Panc1 (cell line): ENCODE measurements around the gene HELT. TPM values are rescaled to one million over a fixed set of nuclear protein-coding genes. Genes with fewer than 3 reads are reported as not detected.

ENCODE experiments used
- ATAC-seq: fragments of 200-7000 bp; cut with Tn5 transposase; 2 replicates; pipeline ENCODE4 v1.9.1; 2020; ENCODE audit warnings: mild to moderate bottlenecking, moderate library complexity
- BruUV-seq: library from RNA; stranded (reverse); fragments of 400-500 nt; replicated peaks from 2 replicates; lab custom pipeline; 2021; lab: Mats Ljungman, UMichigan
- CTCF ChIA-PET: fragments of 300-600 bp; sonication (Branson Sonifier 250); formaldehyde crosslinking; loops from one replicate; lab custom pipeline; 2022; ENCODE audit warnings: antibody characterized with exemption; lab: Charles Lee
- POLR2A ChIA-PET: fragments of 300-600 bp; sonication (Branson Sonifier 250); formaldehyde crosslinking; loops from one replicate; lab custom pipeline; 2022; ENCODE audit warnings: antibody characterized with exemption; lab: Charles Lee
- DNase-seq: peaks from one replicate; pipeline ENCODE4 v3.0.0-alpha.2; 2010; ENCODE audit warnings: low read depth, low spot score
- H3K27ac ChIP-seq: 2 replicates; pipeline ENCODE4 v1.5.1; 2011; ENCODE audit warnings: mild to moderate bottlenecking, low read length, inconsistent platforms
- H3K27me3 ChIP-seq: fragments of 200-500 bp; sonication (Bioruptor generic); 2 replicates; pipeline ENCODE4 v1.6.0; 2014; ENCODE audit warnings: low read length, inconsistent platforms; ENCODE audit not compliant: control insufficient read depth, insufficient read depth
- H3K36me3 ChIP-seq: fragments of 200-500 bp; sonication (Bioruptor generic); 2 replicates; pipeline ENCODE4 v1.5.1; 2014; ENCODE audit warnings: inconsistent platforms, mild to moderate bottlenecking, low read length, moderate library complexity; ENCODE audit not compliant: control insufficient read depth, insufficient read depth
- H3K4me1 ChIP-seq: 2 replicates; pipeline ENCODE4 v1.5.1; 2011; ENCODE audit warnings: inconsistent platforms, mild to moderate bottlenecking, low read length, moderate library complexity; ENCODE audit not compliant: control insufficient read depth, insufficient read depth
- H3K4me3 ChIP-seq, 2 experiments: 2 replicates each; pipeline ENCODE4 v1.5.1; 2011 to 2012; ENCODE audit warnings: low read depth in 2 of 2, low read length in 2 of 2, mild to moderate bottlenecking in 2 of 2, inconsistent platforms in 1 of 2, moderate library complexity in 1 of 2
- H3K9me3 ChIP-seq: fragments of 200-500 bp; sonication (Bioruptor generic); 2 replicates; pipeline ENCODE4 v1.5.1; 2014; ENCODE audit warnings: low read depth, mild to moderate bottlenecking, inconsistent platforms, low read length, moderate library complexity; ENCODE audit not compliant: control insufficient read depth, insufficient read depth
- POLR2AphosphoS5 ChIP-seq: IDR thresholded peaks from 2 replicates; pipeline ENCODE4 v1.6.1; 2012; ENCODE audit warnings: mild to moderate bottlenecking, low read depth, low read length, moderate library complexity
- REST ChIP-seq, 2 experiments: IDR thresholded peaks; 2 replicates each; pipeline ENCODE4 v1.6.1; 2011 to 2012; ENCODE audit warnings: low read depth in 2 of 2, control low read depth in 1 of 2, low read length in 1 of 2, mild to moderate bottlenecking in 1 of 2, moderate library complexity in 1 of 2; ENCODE audit not compliant: insufficient read depth in 1 of 2
- SIN3A ChIP-seq: IDR thresholded peaks from 2 replicates; pipeline ENCODE4 v1.6.1; 2012; ENCODE audit warnings: low read depth, mild to moderate bottlenecking, low read length, moderate library complexity, borderline replicate concordance; ENCODE audit not compliant: insufficient read depth
- TCF7L2 ChIP-seq: IDR thresholded peaks from 2 replicates; pipeline ENCODE4 v1.6.1; 2011; ENCODE audit warnings: mild to moderate bottlenecking, low read depth, low read length, inconsistent platforms
- in situ Hi-C: cut with HindIII; loops from 2 replicates; pipeline ENCODE4 v1.10.0; 2016; ENCODE audit warnings: low sequenced_read_pairs, low pct_unique_long_range_greater_than_20kb
- intact Hi-C: fragments of 100-400 bp; cut with micrococcal nuclease; formaldehyde crosslinking; loops from one replicate; pipeline ENCODE4 v1.10.0; 2022; ENCODE audit not compliant: unreplicated experiment
- total RNA-seq: library from RNA; stranded (reverse); gene quantifications from one replicate; pipeline ENCODE4 v1.2.1, GENCODE V29; 2021; ENCODE audit not compliant: unreplicated experiment
- TF ChIP-seq, protein P1 (sequence below): fragments of 450-650 bp; IDR thresholded peaks from 2 replicates; pipeline ENCODE4 v1.5.1; 2017; ENCODE audit warnings: mild to moderate bottlenecking

Gene HELT
- total RNA-seq, 1 experiment from 2014 or later, result not detected

DNA sequence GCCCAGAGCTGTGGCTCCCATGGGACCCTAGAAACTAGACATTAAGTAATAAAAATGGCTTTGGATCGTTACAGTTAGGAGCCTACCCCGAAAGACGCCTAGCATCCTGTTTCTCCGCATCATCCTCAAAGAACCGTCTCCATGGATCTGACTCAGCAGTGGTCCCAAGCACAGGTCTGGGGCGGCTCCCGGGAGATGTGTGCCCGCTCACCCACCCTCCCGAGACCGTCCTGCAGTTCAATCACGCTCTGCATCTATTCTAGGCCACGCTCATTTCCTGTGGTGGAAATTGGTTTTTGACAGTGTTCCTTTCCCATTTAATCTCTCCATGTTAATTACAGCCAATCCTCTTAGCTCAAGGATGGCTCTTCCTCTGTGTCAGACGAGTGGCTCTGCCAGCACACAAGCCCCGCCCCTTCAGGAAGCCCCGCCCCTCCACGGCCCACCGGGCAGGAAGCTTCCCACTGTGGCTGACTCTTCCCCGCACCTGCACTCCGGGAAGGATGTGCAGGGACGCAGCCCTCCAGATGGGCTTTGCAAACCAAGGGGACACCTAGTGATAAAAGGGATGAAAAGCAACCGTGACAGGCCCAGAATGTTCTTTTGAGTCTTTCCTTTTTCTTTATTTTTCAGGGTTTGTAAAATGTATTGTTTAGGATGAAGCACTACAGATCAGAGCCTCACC, 34.5 kb upstream of the HELT start:
- in situ Hi-C loops, result no loop called here
- ChIA-PET POLR2A (no interaction called here), CTCF (no interaction called here)
- DNase-seq (no peak), ATAC-seq (peak; percentile 45; the same call in 1 of the 2 replicates)
- no peak overlapping the region for H3K27ac ChIP-seq
- H3K4me3 ChIP-seq, result no peak overlapping the region
- H3K27me3 ChIP-seq, result peaks cover 2% of the 10 kb centered on the region; the same call in 1 of the 2 replicates
- H3K36me3 ChIP-seq, result no peaks in the 10 kb centered on the region
- intact Hi-C loops, result no loop called here
- H3K9me3 ChIP-seq, result no peaks in the 10 kb centered on the region
- TF ChIP-seq, protein P1, sequence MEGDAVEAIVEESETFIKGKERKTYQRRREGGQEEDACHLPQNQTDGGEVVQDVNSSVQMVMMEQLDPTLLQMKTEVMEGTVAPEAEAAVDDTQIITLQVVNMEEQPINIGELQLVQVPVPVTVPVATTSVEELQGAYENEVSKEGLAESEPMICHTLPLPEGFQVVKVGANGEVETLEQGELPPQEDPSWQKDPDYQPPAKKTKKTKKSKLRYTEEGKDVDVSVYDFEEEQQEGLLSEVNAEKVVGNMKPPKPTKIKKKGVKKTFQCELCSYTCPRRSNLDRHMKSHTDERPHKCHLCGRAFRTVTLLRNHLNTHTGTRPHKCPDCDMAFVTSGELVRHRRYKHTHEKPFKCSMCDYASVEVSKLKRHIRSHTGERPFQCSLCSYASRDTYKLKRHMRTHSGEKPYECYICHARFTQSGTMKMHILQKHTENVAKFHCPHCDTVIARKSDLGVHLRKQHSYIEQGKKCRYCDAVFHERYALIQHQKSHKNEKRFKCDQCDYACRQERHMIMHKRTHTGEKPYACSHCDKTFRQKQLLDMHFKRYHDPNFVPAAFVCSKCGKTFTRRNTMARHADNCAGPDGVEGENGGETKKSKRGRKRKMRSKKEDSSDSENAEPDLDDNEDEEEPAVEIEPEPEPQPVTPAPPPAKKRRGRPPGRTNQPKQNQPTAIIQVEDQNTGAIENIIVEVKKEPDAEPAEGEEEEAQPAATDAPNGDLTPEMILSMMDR, result peak; percentile 48
- TF ChIP-seq TCF7L2 (no peak), REST (IDR thresholded peaks at IDR 0.05; ENCODE audit: insufficient read depth in 1 of 2, low read depth in 2 of 2, low read length in 1 of 2) (no peak), SIN3A (no peak)
- H3K4me1 ChIP-seq, result no peaks in the 10 kb centered on the region
- BruUV-seq, result no TSS peak

DNA sequence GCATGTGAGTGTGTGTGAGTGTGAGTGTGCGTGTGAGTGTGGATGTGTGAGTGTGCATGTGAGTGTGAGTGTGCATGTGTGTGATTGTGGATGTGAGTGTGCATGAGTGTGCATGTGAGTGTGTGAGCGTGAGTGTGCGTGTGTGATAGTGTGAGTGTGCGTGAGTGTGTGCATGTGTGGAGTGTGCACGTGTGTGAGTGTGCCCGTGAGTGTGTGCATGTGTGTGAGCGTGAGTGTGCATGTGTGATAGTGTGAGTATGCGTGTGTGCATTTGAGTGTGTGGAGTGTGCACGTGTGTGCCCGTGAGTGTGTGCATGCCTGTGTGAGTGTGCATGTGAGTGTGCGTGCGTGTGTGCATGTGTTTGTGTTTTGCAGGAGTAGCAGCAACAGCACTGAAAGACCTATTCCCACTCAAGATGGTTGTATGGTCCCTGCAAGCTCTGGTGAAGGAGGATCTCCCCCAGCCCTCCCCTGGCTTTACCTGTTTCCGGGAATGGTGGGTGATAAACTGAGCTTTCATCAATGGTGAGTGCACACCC, 30.7 kb upstream of the HELT start:
- ATAC-seq (no peak), DNase-seq (no peak)
- BruUV-seq, result no TSS peak
- no peak for TF ChIP-seq SIN3A
- TF ChIP-seq, protein P1, result no peak
- no peak for TF ChIP-seq TCF7L2
- TF ChIP-seq POLR2AphosphoS5, result no peak
- in situ Hi-C loops, result no loop called here
- H3K27me3 ChIP-seq, result peaks cover 3% of the 10 kb centered on the region; the same call in 1 of the 2 replicates
- H3K36me3 ChIP-seq, result no peaks in the 10 kb centered on the region
- CTCF ChIA-PET, result no interaction called here
- POLR2A ChIA-PET, result no interaction called here
- intact Hi-C loops, result no loop called here
- H3K4me3 ChIP-seq, result no peak overlapping the region
- no peaks in the 10 kb centered on the region for H3K4me1 ChIP-seq
- no peaks in the 10 kb centered on the region for H3K9me3 ChIP-seq
- H3K27ac ChIP-seq, result no peak overlapping the region
